Nephron progenitor cell (in vitro differentiated cells): ENCODE measurements around the gene BARX2.
"Not testable (repeated sequence)": the region's sequence is repeated elsewhere in the genome, so short reads cannot be mapped to it uniquely, and the experiment has no call there.

ENCODE experiments used
- DNase-seq: peaks from one replicate; pipeline ENCODE4 v3.0.0; 2021
- H3K27ac Mint-ChIP-seq: 2 replicates; pipeline ENCODE4 v1.8.0; 2021; ENCODE audit warnings: mild to moderate bottlenecking, moderate library complexity, mixed read lengths
- H3K27me3 Mint-ChIP-seq: 2 replicates; pipeline ENCODE4 v1.8.0; 2021; ENCODE audit warnings: mild to moderate bottlenecking, low read depth, mixed read lengths; ENCODE audit not compliant: poor library complexity
- H3K36me3 Mint-ChIP-seq: 2 replicates; pipeline ENCODE4 v1.8.0; 2021; ENCODE audit warnings: low read depth, mixed read lengths
- H3K4me1 Mint-ChIP-seq: 2 replicates; pipeline ENCODE4 v1.8.0; 2021; ENCODE audit warnings: mixed read lengths
- H3K4me3 Mint-ChIP-seq: 2 replicates; pipeline ENCODE4 v1.8.0; 2021; ENCODE audit warnings: mild to moderate bottlenecking, moderate library complexity, mixed read lengths
- H3K9me3 Mint-ChIP-seq: 2 replicates; pipeline ENCODE4 v1.8.0; 2021; ENCODE audit warnings: mild to moderate bottlenecking, moderate library complexity, mixed read lengths
- CTCF ChIP-seq: fragments of 200-600 bp; sonication (generic); IDR thresholded peaks from 2 replicates; pipeline ENCODE4 v1.5.0; 2021; ENCODE audit warnings: antibody characterized with exemption

Gene BARX2

DNA sequence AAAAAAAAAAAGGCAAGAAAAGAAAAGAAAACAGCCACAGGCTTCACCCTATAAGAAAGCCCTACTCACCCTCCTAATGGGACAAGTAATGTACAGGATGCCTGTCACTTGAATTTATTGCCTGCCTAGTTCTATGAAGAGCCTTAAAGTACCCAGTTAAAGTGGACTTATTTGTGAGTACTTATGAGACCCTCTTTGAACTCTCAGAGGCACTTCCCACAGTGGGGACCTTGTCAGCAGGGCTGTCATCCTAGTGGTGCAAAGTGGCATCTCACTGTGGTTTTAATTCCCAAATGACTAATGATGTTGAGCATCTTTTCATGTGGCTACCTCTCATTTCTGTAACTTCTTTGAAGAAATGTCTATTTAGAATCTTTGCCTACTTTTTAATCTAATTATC lies 41.8 kb upstream of the BARX2 start:
- no peak overlapping the region for H3K27ac Mint-ChIP-seq
- peak; percentile 41 for TF ChIP-seq CTCF
- H3K4me3 Mint-ChIP-seq, result no peak overlapping the region
- H3K4me1 Mint-ChIP-seq, result peaks cover 12% of the 10 kb centered on the region
- H3K27me3 Mint-ChIP-seq, result no peaks in the 10 kb centered on the region
- H3K36me3 Mint-ChIP-seq, result no peaks in the 10 kb centered on the region
- DNase-seq, result no peak
- H3K9me3 Mint-ChIP-seq, result peaks cover 9% of the 10 kb centered on the region

- DNase-seq, result peak; percentile 31
- H3K27ac Mint-ChIP-seq, H3K4me1 Mint-ChIP-seq, H3K36me3 Mint-ChIP-seq, H3K27me3 Mint-ChIP-seq: not testable (repeated sequence)
- H3K9me3 Mint-ChIP-seq, result peaks cover 26% of the 10 kb centered on the region
- H3K4me3 Mint-ChIP-seq, result peak overlapping the region; percentile 63
Observed at GRCh38 chr11:129344301-129344940, 31.2 kb upstream of the BARX2 start.

GRCh38 chr11:129346916-129347315 lies 28.7 kb upstream of the BARX2 start:
- no peak for TF ChIP-seq CTCF
- Mint-ChIP-seq H3K4me3 (no peak overlapping the region), H3K9me3 (peaks cover 26% of the 10 kb centered on the region), H3K36me3 (no peaks in the 10 kb centered on the region), H3K4me1 (peaks cover 5% of the 10 kb centered on the region), H3K27ac (no peak overlapping the region), H3K27me3 (peaks cover 9% of the 10 kb centered on the region)
- DNase-seq, result no peak

DNA sequence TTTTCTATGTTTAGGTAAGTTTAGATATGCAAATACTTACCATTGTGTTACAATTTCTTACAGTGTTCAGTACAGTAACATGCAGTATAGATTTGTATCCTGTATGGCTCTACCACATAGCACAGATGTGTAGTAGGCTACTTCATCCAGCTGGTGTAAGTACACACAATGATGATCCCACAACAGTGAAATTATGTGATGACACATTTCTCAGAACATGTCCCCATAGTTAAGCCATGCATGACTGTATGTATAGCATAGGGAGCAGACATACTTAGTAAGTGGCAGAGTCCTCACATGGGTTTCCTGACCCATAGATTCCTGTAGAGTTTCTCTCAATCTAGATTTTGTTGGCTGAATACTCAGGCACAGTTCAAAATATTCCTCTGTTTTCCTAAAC lies 26.8 kb upstream of the BARX2 start:
- H3K4me1 Mint-ChIP-seq, result peaks cover 5% of the 10 kb centered on the region
- H3K4me3 Mint-ChIP-seq, result no peak overlapping the region
- no peak for DNase-seq
- no peaks in the 10 kb centered on the region for H3K36me3 Mint-ChIP-seq
- no peak overlapping the region for H3K27ac Mint-ChIP-seq
- no peak for TF ChIP-seq CTCF
- peaks cover 17% of the 10 kb centered on the region for H3K27me3 Mint-ChIP-seq
- peaks cover 26% of the 10 kb centered on the region for H3K9me3 Mint-ChIP-seq

- Mint-ChIP-seq H3K27ac (no peak overlapping the region), H3K36me3 (no peaks in the 10 kb centered on the region), H3K4me1 (no peaks in the 10 kb centered on the region), H3K9me3 (no peaks in the 10 kb centered on the region), H3K27me3 (peaks cover 17% of the 10 kb centered on the region), H3K4me3 (no peak overlapping the region)
- DNase-seq, result no peak
- TF ChIP-seq CTCF, result no peak
Observed at GRCh38 chr11:129352676-129353075, 23.0 kb upstream of the BARX2 start.

- H3K4me3 Mint-ChIP-seq, result no peak overlapping the region
- H3K27ac Mint-ChIP-seq, result no peak overlapping the region
- TF ChIP-seq CTCF, result no peak
- H3K27me3 Mint-ChIP-seq, result peaks cover 17% of the 10 kb centered on the region
- H3K9me3 Mint-ChIP-seq, result peaks cover 11% of the 10 kb centered on the region
- DNase-seq, result no peak
- H3K36me3 Mint-ChIP-seq, result peaks cover 6% of the 10 kb centered on the region
- H3K4me1 Mint-ChIP-seq, result no peaks in the 10 kb centered on the region
Observed at GRCh38 chr11:129354691-129355090, 21.0 kb upstream of the BARX2 start.
